Parathyroid adenoma (tissue), 2 donors: ENCODE results near the gene TINAGL1.
A peak's percentile ranks its signal among the peaks of the same experiment; 100 is the strongest.

Experiments
- H2AFZ ChIP-seq: fragments of 300-600 bp; sonication (generic); one replicate; pipeline ENCODE4 v1.7.0; 2017; ENCODE audit warnings: antibody characterized with exemption, mild to moderate bottlenecking
- H3K27ac ChIP-seq: fragments of 300-600 bp; sonication (generic); one replicate; pipeline ENCODE4 v1.7.0; 2017
- H3K27me3 ChIP-seq: fragments of 300-600 bp; sonication (generic); one replicate; pipeline ENCODE4 v1.7.0; 2017; ENCODE audit warnings: low read length; ENCODE audit not compliant: control insufficient read depth, insufficient read depth
- H3K36me3 ChIP-seq: fragments of 300-600 bp; sonication (generic); one replicate; pipeline ENCODE4 v1.7.0; 2017; ENCODE audit warnings: low read length; ENCODE audit not compliant: control insufficient read depth, insufficient read depth
- H3K4me1 ChIP-seq: fragments of 300-600 bp; sonication (generic); one replicate; pipeline ENCODE4 v1.7.0; 2017; ENCODE audit warnings: control low read depth
- H3K4me2 ChIP-seq: fragments of 300-600 bp; sonication (generic); one replicate; pipeline ENCODE4 v1.7.0; 2017; ENCODE audit warnings: low read length
- H3K4me3 ChIP-seq: fragments of 300-600 bp; sonication (generic); one replicate; pipeline ENCODE4 v1.7.0; 2017; ENCODE audit warnings: low read depth, low read length
- H3K79me2 ChIP-seq: fragments of 300-600 bp; sonication (generic); one replicate; pipeline ENCODE4 v1.7.0; 2017; ENCODE audit warnings: control low read depth
- H3K9ac ChIP-seq: fragments of 300-600 bp; sonication (generic); one replicate; pipeline ENCODE4 v1.7.0; 2017; ENCODE audit warnings: mild to moderate bottlenecking
- H3K9me3 ChIP-seq: fragments of 300-600 bp; sonication (generic); one replicate; pipeline ENCODE4 v1.7.0; 2017; ENCODE audit warnings: low read length; ENCODE audit not compliant: control insufficient read depth
- TF ChIP-seq, protein P1 (sequence below): fragments of 300-600 bp; sonication (generic); IDR thresholded peaks from one replicate; pipeline ENCODE4 v1.7.0; 2017; ENCODE audit warnings: antibody characterized with exemption, mild to moderate bottlenecking
- donor health status: primary hyperparathyroidism.

The TINAGL1 gene

DNA sequence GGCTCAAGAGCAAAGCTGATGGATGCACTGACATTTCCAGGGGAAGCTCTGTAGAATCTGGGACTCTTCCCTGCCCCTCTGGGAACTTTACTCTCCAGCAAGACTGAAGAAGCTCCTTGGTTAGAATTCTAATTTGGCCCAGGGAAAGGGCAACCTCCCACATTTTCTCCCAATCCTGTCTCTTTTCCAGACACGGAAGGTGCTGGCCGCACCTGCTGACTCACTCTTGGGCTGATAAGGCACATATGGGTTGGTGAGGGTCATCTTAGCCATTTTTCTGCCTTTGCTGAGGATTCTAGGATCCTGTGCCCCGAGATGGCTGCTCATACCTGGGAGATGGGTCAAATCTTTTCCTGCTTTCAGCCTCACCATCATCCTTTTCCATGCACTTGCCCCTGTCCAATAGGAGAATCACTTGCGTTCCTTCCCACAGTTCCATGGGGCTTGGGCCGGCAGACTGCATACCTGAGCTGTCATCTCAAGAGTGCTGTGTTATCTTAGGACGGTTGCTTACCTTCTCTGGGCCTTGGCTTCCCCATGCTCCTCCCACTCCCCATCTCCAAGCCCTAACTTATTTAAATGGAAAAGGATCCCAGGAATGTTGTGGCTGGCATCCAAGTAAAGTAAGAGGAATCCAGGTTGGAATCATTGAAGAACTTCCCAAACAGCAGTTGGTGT, 1.3 kb downstream of the TINAGL1 start:
- Histone ChIP-seq H3K4me3 (peak overlapping the region; percentile 44), H3K9me3 (no peaks in the 10 kb centered on the region), H2AFZ (no peak overlapping the region), H3K36me3 (no peaks in the 10 kb centered on the region), H3K27ac (peak overlapping the region; percentile 20), H3K4me2 (peak overlapping the region; percentile 66), H3K9ac (no peak overlapping the region), H3K27me3 (no peaks in the 10 kb centered on the region), H3K79me2 (no peaks in the 10 kb centered on the region), H3K4me1 (no peaks in the 10 kb centered on the region)
- TF ChIP-seq, protein P1, sequence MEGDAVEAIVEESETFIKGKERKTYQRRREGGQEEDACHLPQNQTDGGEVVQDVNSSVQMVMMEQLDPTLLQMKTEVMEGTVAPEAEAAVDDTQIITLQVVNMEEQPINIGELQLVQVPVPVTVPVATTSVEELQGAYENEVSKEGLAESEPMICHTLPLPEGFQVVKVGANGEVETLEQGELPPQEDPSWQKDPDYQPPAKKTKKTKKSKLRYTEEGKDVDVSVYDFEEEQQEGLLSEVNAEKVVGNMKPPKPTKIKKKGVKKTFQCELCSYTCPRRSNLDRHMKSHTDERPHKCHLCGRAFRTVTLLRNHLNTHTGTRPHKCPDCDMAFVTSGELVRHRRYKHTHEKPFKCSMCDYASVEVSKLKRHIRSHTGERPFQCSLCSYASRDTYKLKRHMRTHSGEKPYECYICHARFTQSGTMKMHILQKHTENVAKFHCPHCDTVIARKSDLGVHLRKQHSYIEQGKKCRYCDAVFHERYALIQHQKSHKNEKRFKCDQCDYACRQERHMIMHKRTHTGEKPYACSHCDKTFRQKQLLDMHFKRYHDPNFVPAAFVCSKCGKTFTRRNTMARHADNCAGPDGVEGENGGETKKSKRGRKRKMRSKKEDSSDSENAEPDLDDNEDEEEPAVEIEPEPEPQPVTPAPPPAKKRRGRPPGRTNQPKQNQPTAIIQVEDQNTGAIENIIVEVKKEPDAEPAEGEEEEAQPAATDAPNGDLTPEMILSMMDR: no peak

DNA sequence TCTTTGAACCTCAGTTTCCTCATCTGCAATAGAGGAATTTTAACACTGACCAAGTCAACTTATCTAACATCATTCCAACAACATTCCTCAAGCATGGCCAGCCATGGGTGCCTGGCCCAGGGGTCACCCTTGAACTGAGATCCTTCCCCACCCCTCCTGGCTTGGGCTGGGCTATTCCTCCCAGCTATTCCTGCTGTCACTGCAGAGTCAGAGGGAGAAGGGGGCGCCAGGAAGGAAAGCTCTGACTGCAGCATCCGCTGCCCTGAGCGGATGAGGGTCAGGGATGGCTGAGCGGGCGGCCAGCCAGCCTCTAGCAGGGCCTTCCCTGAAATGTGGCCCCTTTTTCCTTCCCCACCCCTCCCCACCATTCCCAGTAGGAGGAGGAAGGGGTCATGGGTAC, 3.1 kb downstream of the TINAGL1 start:
- peak overlapping the region; percentile 69 for H3K27ac ChIP-seq
- peak overlapping the region; percentile 38 for H3K4me2 ChIP-seq
- no peak overlapping the region for H3K4me3 ChIP-seq
- H3K79me2 ChIP-seq: no peaks in the 10 kb centered on the region
- no peak overlapping the region for H2AFZ ChIP-seq
- H3K9me3 ChIP-seq: no peaks in the 10 kb centered on the region
- no peak overlapping the region for H3K9ac ChIP-seq
- H3K27me3 ChIP-seq: no peaks in the 10 kb centered on the region
- TF ChIP-seq, protein P1: no peak
- no peaks in the 10 kb centered on the region for H3K36me3 ChIP-seq
- no peaks in the 10 kb centered on the region for H3K4me1 ChIP-seq

DNA sequence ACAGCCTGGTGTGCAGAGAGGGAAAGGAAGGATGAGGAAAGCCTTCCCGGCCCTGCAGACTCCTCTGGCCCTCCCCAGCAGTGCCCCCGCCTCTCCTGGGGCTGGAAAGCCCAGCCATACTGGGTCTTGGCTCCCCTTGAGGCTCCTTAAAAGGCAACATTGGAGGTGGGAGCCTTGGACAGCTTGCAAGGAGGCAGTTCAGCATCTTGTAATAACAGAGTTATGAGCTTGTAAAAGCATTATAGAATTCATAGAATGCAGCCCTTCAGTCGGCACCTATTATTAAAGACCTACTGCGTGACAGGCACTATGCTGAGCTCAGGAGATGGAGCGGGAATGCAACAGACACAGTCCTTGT, 4.2 kb downstream of the TINAGL1 start:
- no peak overlapping the region for H3K4me3 ChIP-seq
- H3K27me3 ChIP-seq: no peaks in the 10 kb centered on the region
- H2AFZ ChIP-seq: no peak overlapping the region
- H3K4me1 ChIP-seq: no peaks in the 10 kb centered on the region
- no peak overlapping the region for H3K4me2 ChIP-seq
- peak overlapping the region; percentile 39 for H3K27ac ChIP-seq
- no peaks in the 10 kb centered on the region for H3K36me3 ChIP-seq
- H3K9ac ChIP-seq: no peak overlapping the region
- H3K79me2 ChIP-seq: no peaks in the 10 kb centered on the region
- no peaks in the 10 kb centered on the region for H3K9me3 ChIP-seq
- TF ChIP-seq, protein P1: no peak

DNA sequence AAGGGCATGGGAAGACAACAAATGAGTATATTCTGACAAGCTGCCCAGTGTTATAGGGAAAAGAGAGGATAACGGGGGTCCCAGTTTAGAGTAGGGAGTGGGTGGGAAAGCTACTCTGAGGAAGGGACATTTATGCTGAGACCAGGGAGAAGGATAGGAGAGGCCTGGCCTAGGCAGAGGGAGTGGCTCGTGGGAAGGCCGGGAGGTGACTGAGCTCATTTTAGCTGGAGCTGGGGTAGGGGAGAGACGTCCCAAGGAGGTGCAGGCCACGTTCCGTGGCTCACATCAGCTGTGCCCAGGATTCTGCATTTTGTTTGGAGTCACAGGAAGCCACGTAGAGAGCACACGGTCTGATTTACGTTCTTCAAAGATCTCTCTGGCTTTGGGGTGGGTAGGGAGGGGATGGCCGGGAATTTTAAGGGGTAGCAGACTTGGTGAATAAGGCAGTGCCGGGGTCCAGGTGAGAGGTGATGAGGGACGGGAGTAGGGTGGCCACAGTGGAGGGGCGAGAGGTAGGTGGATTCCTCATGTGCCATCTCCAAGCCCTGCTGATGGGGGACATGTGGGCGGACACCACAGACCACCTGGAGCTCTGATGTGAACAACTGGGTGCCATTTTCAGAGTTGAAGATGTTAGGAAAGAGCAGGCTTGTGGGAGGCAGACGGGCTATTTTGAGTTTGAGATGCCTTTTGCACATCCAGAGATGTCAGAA, 4.7 kb downstream of the TINAGL1 start:
- Histone ChIP-seq H3K9ac (no peak overlapping the region), H3K27ac (peak overlapping the region; percentile 24), H2AFZ (no peak overlapping the region), H3K36me3 (no peaks in the 10 kb centered on the region), H3K4me1 (no peaks in the 10 kb centered on the region), H3K4me3 (no peak overlapping the region), H3K27me3 (no peaks in the 10 kb centered on the region), H3K79me2 (no peaks in the 10 kb centered on the region), H3K9me3 (no peaks in the 10 kb centered on the region), H3K4me2 (no peak overlapping the region)
- TF ChIP-seq, protein P1: no peak
